ENCODE results near the gene KHDRBS2.
A peak's percentile ranks its signal among the peaks of the same experiment; 100 is the strongest.

The KHDRBS2 gene

GRCh38 chr6:62285612-62286469 is at the start of gene KHDRBS2:
TSS of gene KHDRBS2 (minus strand) at chr6:62286225.
- H3K4me1 Mint-ChIP-seq: peaks cover 3% of the 10 kb centered on the region
- no peak within 1 kb of the TSS for H3K27ac Mint-ChIP-seq
- no peaks in the 10 kb centered on the region for H3K9me3 Mint-ChIP-seq
- DNase-seq (peak; percentile 54), ATAC-seq (peak; percentile 84)
- H3K4me3 Mint-ChIP-seq: peak within 1 kb of the TSS; percentile 71
- no peaks in the 10 kb centered on the region for H3K36me3 Mint-ChIP-seq (ENCODE audit: low read depth)
- peaks cover 17% of the 10 kb centered on the region for H3K27me3 Mint-ChIP-seq

GRCh38 chr6:62328607-62329006 is 42.6 kb upstream of the KHDRBS2 start:
- Mint-ChIP-seq H3K4me3 (no peak overlapping the region), H3K27me3 (no peaks in the 10 kb centered on the region), H3K27ac (no peak overlapping the region), H3K4me1 (no peaks in the 10 kb centered on the region), H3K36me3 (ENCODE audit: low read depth) (no peaks in the 10 kb centered on the region), H3K9me3 (peaks cover 3% of the 10 kb centered on the region)
- no peak for DNase-seq
- ATAC-seq: no peak

GRCh38 chr6:62324834-62325233 is 38.8 kb upstream of the KHDRBS2 start:
- no peaks in the 10 kb centered on the region for H3K27me3 Mint-ChIP-seq
- peaks cover 3% of the 10 kb centered on the region for H3K9me3 Mint-ChIP-seq
- no peak for DNase-seq
- no peak overlapping the region for H3K4me3 Mint-ChIP-seq
- ATAC-seq: no peak
- H3K4me1 Mint-ChIP-seq: no peaks in the 10 kb centered on the region
- no peak overlapping the region for H3K27ac Mint-ChIP-seq
- H3K36me3 Mint-ChIP-seq (ENCODE audit: low read depth): no peaks in the 10 kb centered on the region

- ATAC-seq (no peak), DNase-seq (no peak)
- Mint-ChIP-seq H3K27ac (no peak overlapping the region), H3K4me3 (no peak overlapping the region), H3K4me1 (no peaks in the 10 kb centered on the region), H3K27me3 (no peaks in the 10 kb centered on the region), H3K9me3 (peaks cover 3% of the 10 kb centered on the region), H3K36me3 (ENCODE audit: low read depth) (no peaks in the 10 kb centered on the region)
Measured at GRCh38 chr6:62323818-62324431, 37.9 kb upstream of the KHDRBS2 start.

GRCh38 chr6:62298745-62299392 is 12.8 kb upstream of the KHDRBS2 start:
- Mint-ChIP-seq H3K9me3 (peaks cover 13% of the 10 kb centered on the region), H3K4me1 (peaks cover 4% of the 10 kb centered on the region), H3K27me3 (no peaks in the 10 kb centered on the region), H3K27ac (peak overlapping the region; percentile 31), H3K36me3 (ENCODE audit: low read depth) (no peaks in the 10 kb centered on the region), H3K4me3 (no peak overlapping the region)
- ATAC-seq: no peak
- DNase-seq: no peak

- DNase-seq (no peak), ATAC-seq (no peak)
- H3K4me3 Mint-ChIP-seq: no peak overlapping the region
- H3K36me3 Mint-ChIP-seq (ENCODE audit: low read depth): no peaks in the 10 kb centered on the region
- H3K4me1 Mint-ChIP-seq: peaks cover 4% of the 10 kb centered on the region
- H3K9me3 Mint-ChIP-seq: peaks cover 13% of the 10 kb centered on the region
- H3K27ac Mint-ChIP-seq: no peak overlapping the region
- no peaks in the 10 kb centered on the region for H3K27me3 Mint-ChIP-seq
Measured at GRCh38 chr6:62296541-62296940, 10.5 kb upstream of the KHDRBS2 start.

GRCh38 chr6:62288974-62289373 is 2.9 kb upstream of the KHDRBS2 start:
- H3K27me3 Mint-ChIP-seq: peaks cover 17% of the 10 kb centered on the region

GRCh38 chr6:62288562-62288961 is 2.5 kb upstream of the KHDRBS2 start:
- Mint-ChIP-seq H3K9me3 (no peaks in the 10 kb centered on the region), H3K4me1 (peaks cover 3% of the 10 kb centered on the region), H3K27ac (no peak overlapping the region), H3K36me3 (ENCODE audit: low read depth) (no peaks in the 10 kb centered on the region), H3K4me3 (no peak overlapping the region), H3K27me3 (peaks cover 17% of the 10 kb centered on the region)
- DNase-seq (no peak), ATAC-seq (no peak)

More at GRCh38 chr6:62288974-62289373, 2.9 kb upstream of the KHDRBS2 start:
- Mint-ChIP-seq H3K4me3 (no peak overlapping the region), H3K9me3 (no peaks in the 10 kb centered on the region), H3K27ac (no peak overlapping the region), H3K36me3 (ENCODE audit: low read depth) (no peaks in the 10 kb centered on the region), H3K4me1 (peaks cover 3% of the 10 kb centered on the region)
- ATAC-seq (no peak), DNase-seq (no peak)

- peak; percentile 1 for DNase-seq
- H3K4me1 Mint-ChIP-seq: peaks cover 3% of the 10 kb centered on the region
- peak overlapping the region; percentile 71 for H3K4me3 Mint-ChIP-seq
- no peak for ATAC-seq
- H3K9me3 Mint-ChIP-seq: no peaks in the 10 kb centered on the region
- no peaks in the 10 kb centered on the region for H3K36me3 Mint-ChIP-seq (ENCODE audit: low read depth)
- no peak overlapping the region for H3K27ac Mint-ChIP-seq
- H3K27me3 Mint-ChIP-seq: peaks cover 17% of the 10 kb centered on the region
Measured at GRCh38 chr6:62286470-62286843, 432 bp upstream of the KHDRBS2 start.

GRCh38 chr6:62284725-62285124 is 1.3 kb downstream of the KHDRBS2 start:
- no peak overlapping the region for H3K27ac Mint-ChIP-seq
- DNase-seq (no peak), ATAC-seq (no peak)
- H3K9me3 Mint-ChIP-seq: no peaks in the 10 kb centered on the region
- no peak overlapping the region for H3K4me3 Mint-ChIP-seq
- H3K27me3 Mint-ChIP-seq: peaks cover 17% of the 10 kb centered on the region
- H3K4me1 Mint-ChIP-seq: peaks cover 3% of the 10 kb centered on the region
- H3K36me3 Mint-ChIP-seq (ENCODE audit: low read depth): no peaks in the 10 kb centered on the region

GRCh38 chr6:62283796-62284411 is 2.1 kb downstream of the KHDRBS2 start:
- Mint-ChIP-seq H3K27ac (no peak overlapping the region), H3K9me3 (no peaks in the 10 kb centered on the region), H3K27me3 (peaks cover 17% of the 10 kb centered on the region), H3K4me3 (no peak overlapping the region), H3K36me3 (ENCODE audit: low read depth) (no peaks in the 10 kb centered on the region), H3K4me1 (peaks cover 3% of the 10 kb centered on the region)
- ATAC-seq (no peak), DNase-seq (no peak)

GRCh38 chr6:62283365-62283764 is 2.7 kb downstream of the KHDRBS2 start:
- Mint-ChIP-seq H3K9me3 (no peaks in the 10 kb centered on the region), H3K27ac (no peak overlapping the region), H3K27me3 (peaks cover 17% of the 10 kb centered on the region), H3K4me3 (no peak overlapping the region), H3K36me3 (ENCODE audit: low read depth) (no peaks in the 10 kb centered on the region), H3K4me1 (peaks cover 3% of the 10 kb centered on the region)
- ATAC-seq (no peak), DNase-seq (no peak)

GRCh38 chr6:62280099-62280498 is 5.9 kb downstream of the KHDRBS2 start:
- DNase-seq: no peak
- Mint-ChIP-seq H3K27ac (no peak overlapping the region), H3K27me3 (peaks cover 2% of the 10 kb centered on the region), H3K4me1 (no peaks in the 10 kb centered on the region), H3K9me3 (no peaks in the 10 kb centered on the region), H3K4me3 (no peak overlapping the region), H3K36me3 (ENCODE audit: low read depth) (no peaks in the 10 kb centered on the region)
- ATAC-seq: no peak

- Mint-ChIP-seq H3K4me1 (no peaks in the 10 kb centered on the region), H3K4me3 (no peak overlapping the region), H3K36me3 (ENCODE audit: low read depth) (no peaks in the 10 kb centered on the region), H3K27ac (no peak overlapping the region), H3K9me3 (no peaks in the 10 kb centered on the region), H3K27me3 (no peaks in the 10 kb centered on the region)
- no peak for DNase-seq
- no peak for ATAC-seq
Measured at GRCh38 chr6:62272114-62272513, 13.9 kb downstream of the KHDRBS2 start.

All from activated naive CD8-positive, alpha-beta T cell treated with anti-CD3 and anti-CD28 coated beads, Interleukin-2, amount 50 U/mL, for 24 hours (primary cell).